RWPE2 (cell line): ENCODE results near the gene ZNF317.
A peak's percentile ranks its signal among the peaks of the same experiment; 100 is the strongest.

Experiments used
- ATAC-seq: fragments of 200-7000 bp; cut with Tn5 transposase; 3 replicates; pipeline ENCODE4 v1.9.1; 2021; ENCODE audit warnings: low read depth
- DNase-seq: peaks from one replicate; pipeline ENCODE4 v3.0.0-alpha.2; 2020; ENCODE audit warnings: low spot score
- H3K27ac ChIP-seq: fragments of 450-650 bp; 2 replicates; pipeline ENCODE4 v1.5.1; 2017; ENCODE audit warnings: mild to moderate bottlenecking; ENCODE audit not compliant: poor library complexity, severe bottlenecking
- H3K27me3 ChIP-seq: fragments of 250-450 bp; sonication (Bioruptor Pico); 2 replicates; pipeline ENCODE4 v1.5.1; 2021; ENCODE audit warnings: mild to moderate bottlenecking, moderate library complexity; ENCODE audit not compliant: insufficient read depth, poor library complexity, severe bottlenecking
- H3K36me3 ChIP-seq: fragments of 250-450 bp; sonication (Bioruptor Pico); 2 replicates; pipeline ENCODE4 v1.5.1; 2020; ENCODE audit warnings: low read depth, mild to moderate bottlenecking, moderate library complexity
- H3K4me1 ChIP-seq: fragments of 250-450 bp; sonication (Bioruptor Pico); 2 replicates; pipeline ENCODE4 v1.5.1; 2021; ENCODE audit warnings: mild to moderate bottlenecking, moderate library complexity; ENCODE audit not compliant: insufficient read depth, poor library complexity, severe bottlenecking
- H3K4me3 ChIP-seq: fragments of 250-450 bp; sonication (Bioruptor Pico); 2 replicates; pipeline ENCODE4 v1.5.1; 2021; ENCODE audit warnings: mild to moderate bottlenecking, moderate library complexity; ENCODE audit not compliant: severe bottlenecking
- H3K9me3 ChIP-seq: fragments of 250-450 bp; sonication (Bioruptor Pico); 2 replicates; pipeline ENCODE4 v1.5.1; 2021; ENCODE audit warnings: mild to moderate bottlenecking, moderate library complexity; ENCODE audit not compliant: severe bottlenecking
- TF ChIP-seq, protein P1 (sequence below): fragments of 450-650 bp; IDR thresholded peaks from one replicate; pipeline ENCODE4 v1.5.1; 2017; ENCODE audit warnings: mild to moderate bottlenecking, moderate library complexity; ENCODE audit not compliant: poor library complexity, severe bottlenecking

The ZNF317 gene

DNA sequence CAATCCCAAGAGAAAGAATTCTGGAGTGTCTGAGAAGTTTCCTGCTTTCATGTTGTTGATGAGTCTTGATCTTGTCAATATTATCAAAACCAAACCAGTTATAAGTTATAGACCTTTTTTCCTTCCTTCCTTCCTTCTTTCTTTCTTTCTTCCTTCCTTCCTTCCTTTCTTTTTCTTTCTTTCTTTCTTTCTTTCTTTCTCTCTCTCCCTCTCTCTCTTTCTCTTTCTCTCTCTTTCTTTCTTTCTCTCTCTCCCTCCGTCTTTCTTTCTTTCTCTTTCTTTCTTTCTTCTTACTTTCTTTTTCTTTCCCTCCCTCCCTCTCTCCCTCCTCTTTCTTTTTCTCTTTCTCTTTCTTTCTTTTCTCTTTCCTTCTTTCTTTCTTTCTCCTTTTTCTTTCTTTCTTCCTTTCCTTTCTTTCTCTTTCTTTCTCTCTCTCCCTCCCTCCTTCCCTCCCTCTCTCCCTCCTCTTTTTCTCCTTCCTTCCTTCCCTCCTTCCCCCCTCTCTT lies 13.2 kb upstream of the ZNF317 start, which contains the start of gene OR7G3:
TSS of gene OR7G3 (minus strand) at position 51 of the 506 bp plus-strand sequence. CDS start at position 51, 0 bp downstream.
- no peaks in the 10 kb centered on the region for H3K9me3 ChIP-seq
- no peak within 1 kb of the TSS for H3K4me3 ChIP-seq
- no peak for ATAC-seq
- H3K36me3 ChIP-seq: no peaks in the 10 kb centered on the region
- H3K27ac ChIP-seq: peak within 1 kb of the TSS; percentile 70
- DNase-seq: no peak
- peaks cover 6% of the 10 kb centered on the region for H3K4me1 ChIP-seq
- TF ChIP-seq, protein P1, sequence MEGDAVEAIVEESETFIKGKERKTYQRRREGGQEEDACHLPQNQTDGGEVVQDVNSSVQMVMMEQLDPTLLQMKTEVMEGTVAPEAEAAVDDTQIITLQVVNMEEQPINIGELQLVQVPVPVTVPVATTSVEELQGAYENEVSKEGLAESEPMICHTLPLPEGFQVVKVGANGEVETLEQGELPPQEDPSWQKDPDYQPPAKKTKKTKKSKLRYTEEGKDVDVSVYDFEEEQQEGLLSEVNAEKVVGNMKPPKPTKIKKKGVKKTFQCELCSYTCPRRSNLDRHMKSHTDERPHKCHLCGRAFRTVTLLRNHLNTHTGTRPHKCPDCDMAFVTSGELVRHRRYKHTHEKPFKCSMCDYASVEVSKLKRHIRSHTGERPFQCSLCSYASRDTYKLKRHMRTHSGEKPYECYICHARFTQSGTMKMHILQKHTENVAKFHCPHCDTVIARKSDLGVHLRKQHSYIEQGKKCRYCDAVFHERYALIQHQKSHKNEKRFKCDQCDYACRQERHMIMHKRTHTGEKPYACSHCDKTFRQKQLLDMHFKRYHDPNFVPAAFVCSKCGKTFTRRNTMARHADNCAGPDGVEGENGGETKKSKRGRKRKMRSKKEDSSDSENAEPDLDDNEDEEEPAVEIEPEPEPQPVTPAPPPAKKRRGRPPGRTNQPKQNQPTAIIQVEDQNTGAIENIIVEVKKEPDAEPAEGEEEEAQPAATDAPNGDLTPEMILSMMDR: no peak
- H3K27me3 ChIP-seq: no peaks in the 10 kb centered on the region

DNA sequence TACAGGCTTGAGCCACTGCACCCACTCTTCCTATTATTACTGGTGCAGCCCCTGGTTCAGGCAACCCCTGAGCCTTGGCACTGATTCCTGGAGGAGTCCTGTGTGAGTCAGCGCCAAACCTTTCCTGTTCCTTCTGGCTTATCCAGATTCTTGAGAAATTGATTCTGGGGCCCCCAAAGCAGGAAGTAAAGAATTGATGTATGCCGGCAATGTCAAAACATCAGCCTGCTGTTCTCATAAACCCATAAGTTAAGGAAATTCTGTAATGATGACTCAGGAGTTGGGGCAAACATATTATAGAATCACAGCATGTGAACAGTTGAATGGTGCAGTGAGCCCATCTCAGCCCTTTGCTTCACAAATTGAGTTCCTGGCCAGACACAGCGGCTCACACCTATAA lies 12.0 kb upstream of the ZNF317 start:
- peaks cover 6% of the 10 kb centered on the region for H3K4me1 ChIP-seq
- TF ChIP-seq, protein P1: no peak
- peak overlapping the region; percentile 70 for H3K27ac ChIP-seq
- no peaks in the 10 kb centered on the region for H3K27me3 ChIP-seq
- H3K36me3 ChIP-seq: no peaks in the 10 kb centered on the region
- no peaks in the 10 kb centered on the region for H3K9me3 ChIP-seq
- DNase-seq: peak; percentile 75
- H3K4me3 ChIP-seq: no peak overlapping the region
- ATAC-seq: peak; percentile 95

DNA sequence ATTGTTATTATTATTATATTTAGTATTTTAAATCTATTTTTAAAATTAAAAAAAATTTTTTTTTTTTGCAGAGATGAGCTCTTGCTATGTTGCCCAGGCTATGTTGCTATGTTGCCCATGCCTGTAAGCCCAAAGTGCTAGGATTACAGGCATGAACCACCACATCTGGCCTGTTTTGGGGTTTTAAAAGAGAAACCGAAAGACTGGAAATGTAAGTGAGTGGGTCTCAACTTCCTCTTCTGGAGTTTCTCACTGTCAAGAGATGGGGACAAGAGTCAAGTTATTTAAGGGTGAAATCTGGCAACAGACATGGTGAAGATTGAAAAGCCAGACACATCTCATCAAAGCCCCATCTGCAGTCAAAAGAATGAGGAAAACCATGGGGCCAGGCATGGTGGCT lies 9.2 kb upstream of the ZNF317 start:
- Histone ChIP-seq H3K9me3 (no peaks in the 10 kb centered on the region), H3K4me1 (peaks cover 6% of the 10 kb centered on the region), H3K4me3 (no peak overlapping the region), H3K27ac (no peak overlapping the region), H3K36me3 (no peaks in the 10 kb centered on the region), H3K27me3 (no peaks in the 10 kb centered on the region)
- TF ChIP-seq, protein P1: no peak
- ATAC-seq: no peak
- no peak for DNase-seq

DNA sequence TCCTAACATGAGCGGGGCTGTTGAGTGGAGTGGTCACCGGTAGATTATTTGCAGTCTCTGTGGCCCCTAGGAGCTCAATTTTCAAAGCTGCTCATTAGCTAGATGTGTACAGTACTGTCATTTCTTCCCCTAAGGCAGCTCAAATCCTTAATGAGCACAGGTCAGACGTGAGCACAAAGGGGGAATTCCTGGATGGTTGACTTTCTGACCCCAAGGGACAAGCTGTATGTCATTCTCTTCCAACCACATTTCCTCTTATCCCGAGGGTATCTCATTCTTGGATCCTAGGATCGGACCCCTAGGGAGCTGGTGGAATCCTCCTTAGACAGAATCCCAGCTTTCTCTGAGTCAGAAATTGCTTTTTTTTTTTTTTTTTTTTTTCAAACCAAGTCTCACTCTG lies 7.8 kb upstream of the ZNF317 start:
- ATAC-seq: no peak
- TF ChIP-seq, protein P1: no peak
- Histone ChIP-seq H3K27ac (no peak overlapping the region), H3K4me3 (no peak overlapping the region), H3K36me3 (no peaks in the 10 kb centered on the region), H3K4me1 (peaks cover 6% of the 10 kb centered on the region), H3K9me3 (no peaks in the 10 kb centered on the region), H3K27me3 (no peaks in the 10 kb centered on the region)
- DNase-seq: no peak

DNA sequence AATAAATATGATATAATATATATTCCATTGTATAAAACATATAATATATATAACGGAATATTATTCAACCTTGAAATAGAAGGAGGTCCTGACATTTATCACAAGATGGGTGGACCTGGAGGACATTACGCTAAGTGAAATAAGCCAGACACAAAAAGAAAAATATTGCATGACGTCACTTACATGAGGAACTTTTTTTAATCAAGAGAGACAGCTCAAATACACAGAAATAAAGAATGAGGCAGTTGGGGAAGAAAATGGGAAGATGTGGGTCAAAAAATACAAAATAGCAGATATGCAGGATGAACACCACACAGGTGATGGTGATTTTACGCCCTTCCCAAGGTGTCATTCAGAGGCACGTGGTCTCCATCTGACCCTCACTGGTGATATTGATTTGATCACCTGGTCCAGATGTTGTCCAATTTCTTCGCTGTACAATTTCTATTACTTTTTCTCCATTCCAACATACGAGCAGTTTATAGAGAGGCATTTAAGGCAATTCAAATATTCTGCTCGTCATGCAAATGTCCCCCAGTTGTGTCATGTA lies 513 bp upstream of the ZNF317 start:
- no peak for ATAC-seq
- Histone ChIP-seq H3K27ac (peak overlapping the region; percentile 21), H3K4me1 (peaks cover 3% of the 10 kb centered on the region), H3K36me3 (peaks cover 32% of the 10 kb centered on the region), H3K4me3 (peak overlapping the region; percentile 75), H3K9me3 (peaks cover 11% of the 10 kb centered on the region), H3K27me3 (no peaks in the 10 kb centered on the region)
- TF ChIP-seq, protein P1: no peak
- DNase-seq: no peak
